GF-D8 (cell line): ENCODE measurements around the gene VEPH1.
"Not testable (repeated sequence)": the region's sequence is repeated elsewhere in the genome, so short reads cannot be mapped to it uniquely, and the experiment has no call there.

Experiments
- DNase-seq: peaks from one replicate; lab custom pipeline; 2025; lab: John Stamatoyannopoulos, UW

Gene VEPH1

GRCh38 chr3:157384491-157384890 is 118.7 kb downstream of the VEPH1 start:
- no peak for DNase-seq

- no peak for DNase-seq
Measured at GRCh38 chr3:157384031-157384430, 119.2 kb downstream of the VEPH1 start.

- DNase-seq, result no peak
Measured at GRCh38 chr3:157381606-157382005, 121.6 kb downstream of the VEPH1 start.

GRCh38 chr3:157379525-157380140 is 123.6 kb downstream of the VEPH1 start:
- DNase-seq, result no peak

GRCh38 chr3:157376603-157377300 is 126.5 kb downstream of the VEPH1 start:
- no peak for DNase-seq

GRCh38 chr3:157375342-157375986 is 127.8 kb downstream of the VEPH1 start:
- DNase-seq, result no peak

GRCh38 chr3:157374933-157375332 is 128.3 kb downstream of the VEPH1 start:
- DNase-seq, result no peak

- no peak for DNase-seq
Measured at GRCh38 chr3:157373783-157374182, 129.4 kb downstream of the VEPH1 start.

- DNase-seq, result no peak
Measured at GRCh38 chr3:157370867-157371266, 132.3 kb downstream of the VEPH1 start.

- no peak for DNase-seq
Measured at GRCh38 chr3:157369727-157370421, 133.3 kb downstream of the VEPH1 start.

- DNase-seq, result no peak
Measured at GRCh38 chr3:157368171-157368570, 135.0 kb downstream of the VEPH1 start.

- DNase-seq, result no peak
Measured at GRCh38 chr3:157363393-157363792, 139.8 kb downstream of the VEPH1 start.

- DNase-seq, result no peak
Measured at GRCh38 chr3:157362348-157362747, 140.9 kb downstream of the VEPH1 start.

GRCh38 chr3:157360044-157360443 is 143.2 kb downstream of the VEPH1 start:
- no peak for DNase-seq

- DNase-seq, result no peak
Measured at GRCh38 chr3:157356541-157356940, 146.7 kb downstream of the VEPH1 start.

GRCh38 chr3:157355276-157355675 is 147.9 kb downstream of the VEPH1 start:
- DNase-seq, result no peak

GRCh38 chr3:157354722-157355121 is 148.5 kb downstream of the VEPH1 start:
- DNase-seq, result no peak

- no peak for DNase-seq
Measured at GRCh38 chr3:157354254-157354653, 149.0 kb downstream of the VEPH1 start.

GRCh38 chr3:157353652-157354051 is 149.6 kb downstream of the VEPH1 start:
- no peak for DNase-seq

GRCh38 chr3:157351981-157352380 is 151.2 kb downstream of the VEPH1 start:
- DNase-seq, result no peak

- not testable (repeated sequence) for DNase-seq
Measured at GRCh38 chr3:157350651-157351050, 152.6 kb downstream of the VEPH1 start.

GRCh38 chr3:157348304-157349075 is 154.7 kb downstream of the VEPH1 start:
- not testable (repeated sequence) for DNase-seq
